H9 (cell line): ENCODE data around the gene MERTK. TPM values are rescaled to one million over a fixed set of nuclear protein-coding genes. Genes with fewer than 3 reads are reported as not detected.

Source experiments
- DNase-seq: peaks from one replicate; pipeline ENCODE4 v3.0.0-alpha.2; 2017
- H2AFZ ChIP-seq: one replicate; pipeline ENCODE4 v1.6.1; 2013; ENCODE audit warnings: mild to moderate bottlenecking, low read length, control low read depth, moderate library complexity
- H2AK5ac ChIP-seq: 2 replicates; pipeline ENCODE4 v1.6.1; 2013; ENCODE audit warnings: low read length, control low read depth, mixed read lengths; ENCODE audit not compliant: insufficient read length
- H2BK120ac ChIP-seq: one replicate; pipeline ENCODE4 v1.6.1; 2013; ENCODE audit warnings: low read depth, mild to moderate bottlenecking, low read length, control low read depth, inconsistent platforms; ENCODE audit not compliant: poor library complexity, severe bottlenecking
- H2BK12ac ChIP-seq: 2 replicates; pipeline ENCODE4 v1.6.1; 2013; ENCODE audit warnings: low read length, control low read depth, mixed read lengths, low read depth; ENCODE audit not compliant: insufficient read length
- H2BK15ac ChIP-seq: 2 replicates; pipeline ENCODE4 v1.6.1; 2013; ENCODE audit warnings: low read depth, low read length, control low read depth
- H2BK20ac ChIP-seq: one replicate; pipeline ENCODE4 v1.6.1; 2013; ENCODE audit warnings: low read depth, mild to moderate bottlenecking, low read length, control low read depth, inconsistent platforms; ENCODE audit not compliant: poor library complexity, severe bottlenecking
- H2BK5ac ChIP-seq: 2 replicates; pipeline ENCODE4 v1.6.1; 2013; ENCODE audit warnings: low read length, control low read depth, mixed read lengths; ENCODE audit not compliant: insufficient read length
- H3K14ac ChIP-seq: 2 replicates; pipeline ENCODE4 v1.6.1; 2013; ENCODE audit warnings: low read length, control low read depth; ENCODE audit not compliant: insufficient read depth
- H3K18ac ChIP-seq: 2 replicates; pipeline ENCODE4 v1.6.1; 2013; ENCODE audit warnings: low read depth, mild to moderate bottlenecking, mixed read lengths, low read length, control low read depth; ENCODE audit not compliant: insufficient read length
- H3K23ac ChIP-seq: 2 replicates; pipeline ENCODE4 v1.6.1; 2013; ENCODE audit warnings: low read length, control low read depth, mixed read lengths, low read depth; ENCODE audit not compliant: insufficient read length
- H3K23me2 ChIP-seq: 2 replicates; pipeline ENCODE4 v1.6.1; 2013; ENCODE audit warnings: low read depth, mild to moderate bottlenecking, mixed read lengths, low read length, control low read depth; ENCODE audit not compliant: insufficient read length, poor library complexity, severe bottlenecking
- H3K27ac ChIP-seq: 2 replicates; pipeline ENCODE4 v1.5.1; 2013; ENCODE audit warnings: low read length, control low read depth, mixed read lengths, low read depth; ENCODE audit not compliant: insufficient read length
- H3K27me3 ChIP-seq: 2 replicates; pipeline ENCODE4 v1.6.1; 2013; ENCODE audit warnings: low read length, control low read depth, inconsistent platforms; ENCODE audit not compliant: insufficient read depth
- H3K4ac ChIP-seq: 2 replicates; pipeline ENCODE4 v1.6.1; 2013; ENCODE audit warnings: low read depth, mild to moderate bottlenecking, control low read depth, inconsistent platforms, low read length, moderate library complexity
- H3K4me1 ChIP-seq: 2 replicates; pipeline ENCODE4 v1.6.1; 2013; ENCODE audit warnings: low read length, control low read depth, inconsistent platforms; ENCODE audit not compliant: insufficient read depth
- H3K4me2 ChIP-seq: 2 replicates; pipeline ENCODE4 v1.6.1; 2013; ENCODE audit warnings: low read length, control low read depth, mixed read lengths; ENCODE audit not compliant: insufficient read length, insufficient read depth
- H3K56ac ChIP-seq: 2 replicates; pipeline ENCODE4 v1.6.1; 2013; ENCODE audit warnings: low read depth, mild to moderate bottlenecking, mixed read lengths, low read length, control low read depth; ENCODE audit not compliant: insufficient read length
- H3K79me1 ChIP-seq: 2 replicates; pipeline ENCODE4 v1.6.1; 2013; ENCODE audit warnings: low read depth, mild to moderate bottlenecking, moderate library complexity, low read length, control low read depth, inconsistent platforms; ENCODE audit not compliant: insufficient read depth, poor library complexity, severe bottlenecking
- H3K79me2 ChIP-seq: 2 replicates; pipeline ENCODE4 v1.6.1; 2013; ENCODE audit warnings: low read length, control low read depth, inconsistent platforms; ENCODE audit not compliant: insufficient read depth
- H3K9ac ChIP-seq: 2 replicates; pipeline ENCODE4 v1.6.1; 2013; ENCODE audit warnings: low read length, control low read depth, mixed read lengths; ENCODE audit not compliant: insufficient read length; ENCODE audit errors: extremely low read depth
- H3K9me3 ChIP-seq: one replicate; pipeline ENCODE4 v1.6.1; 2013; ENCODE audit warnings: low read depth, low read length, inconsistent platforms; ENCODE audit not compliant: control insufficient read depth
- H3T11ph ChIP-seq: one replicate; pipeline ENCODE4 v1.6.1; 2013; ENCODE audit warnings: mild to moderate bottlenecking, low read length, control low read depth, inconsistent platforms
- H4K20me1 ChIP-seq: one replicate; pipeline ENCODE4 v1.6.1; 2013; ENCODE audit not compliant: control insufficient read depth, insufficient read length, insufficient read depth
- H4K5ac ChIP-seq: 2 replicates; pipeline ENCODE4 v1.6.1; 2013; ENCODE audit warnings: low read depth, mild to moderate bottlenecking, mixed read lengths, low read length, control low read depth; ENCODE audit not compliant: insufficient read length
- H4K8ac ChIP-seq: replicated peaks from 2 replicates; pipeline ENCODE4 v1.6.1; 2013; ENCODE audit warnings: low read length, control low read depth, mixed read lengths, low read depth; ENCODE audit not compliant: insufficient read length
- H4K91ac ChIP-seq: 2 replicates; pipeline ENCODE4 v1.6.1; 2013; ENCODE audit warnings: low read depth, mild to moderate bottlenecking, moderate library complexity, mixed read lengths, low read length, control low read depth; ENCODE audit not compliant: insufficient read length
- H3K27ac Mint-ChIP-seq, 3 experiments: 2 replicates in 2 of 3; 3 replicates in 1 of 3; pipeline ENCODE4 v1.8.0; 2020 to 2021; ENCODE audit warnings: mixed read lengths in 3 of 3, mild to moderate bottlenecking in 1 of 3, moderate library complexity in 1 of 3
- H3K27me3 Mint-ChIP-seq: 2 replicates; pipeline ENCODE4 v1.8.0; 2021; ENCODE audit warnings: low read depth, mild to moderate bottlenecking, moderate library complexity, mixed read lengths
- H3K36me3 Mint-ChIP-seq, 3 experiments: 2 replicates in 2 of 3; 3 replicates in 1 of 3; pipeline ENCODE4 v1.8.0; 2020 to 2021; ENCODE audit warnings: low read depth in 3 of 3, mixed read lengths in 3 of 3; ENCODE audit not compliant: insufficient read depth in 1 of 3
- H3K4me1 Mint-ChIP-seq, 2 experiments: 2 replicates each; pipeline ENCODE4 v1.8.0; 2020; ENCODE audit warnings: mixed read lengths in 2 of 2
- H3K4me3 Mint-ChIP-seq, 2 experiments: 2 replicates in 1 of 2; 3 replicates in 1 of 2; pipeline ENCODE4 v1.8.0; 2020 to 2021; ENCODE audit warnings: mild to moderate bottlenecking in 2 of 2, mixed read lengths in 2 of 2, moderate library complexity in 1 of 2
- H3K9me3 Mint-ChIP-seq, 2 experiments: 2 replicates in 1 of 2; 3 replicates in 1 of 2; pipeline ENCODE4 v1.8.0; 2020; ENCODE audit warnings: mild to moderate bottlenecking in 2 of 2, mixed read lengths in 2 of 2, moderate library complexity in 1 of 2
- WGBS: extraction: QIAGEN DNeasy Blood & Tissue Kit; methylation state at CpG from one replicate; pipeline ENCODE4 v1.1.7; 2013; ENCODE audit warnings: missing lambda C conversion rate, low lambda C conversion rate, mixed read lengths; ENCODE audit not compliant: insufficient read length; ENCODE audit errors: extremely low coverage; 5-methylcytosine and 5-hydroxymethylcytosine counted together
- total RNA-seq: library from RNA; stranded (reverse); gene quantifications from 2 replicates; pipeline ENCODE4 v1.2.1, GENCODE V29; 2021
- TF ChIP-seq, protein P1 (sequence below): fragments of 200-600 bp; sonication (generic); conservative IDR thresholded peaks from 3 replicates; pipeline ENCODE4 v1.8.0; 2021; ENCODE audit warnings: antibody characterized with exemption, mild to moderate bottlenecking

MERTK gene
- total RNA-seq, 1 experiment from 2014 or later: 4.8 TPM

DNA sequence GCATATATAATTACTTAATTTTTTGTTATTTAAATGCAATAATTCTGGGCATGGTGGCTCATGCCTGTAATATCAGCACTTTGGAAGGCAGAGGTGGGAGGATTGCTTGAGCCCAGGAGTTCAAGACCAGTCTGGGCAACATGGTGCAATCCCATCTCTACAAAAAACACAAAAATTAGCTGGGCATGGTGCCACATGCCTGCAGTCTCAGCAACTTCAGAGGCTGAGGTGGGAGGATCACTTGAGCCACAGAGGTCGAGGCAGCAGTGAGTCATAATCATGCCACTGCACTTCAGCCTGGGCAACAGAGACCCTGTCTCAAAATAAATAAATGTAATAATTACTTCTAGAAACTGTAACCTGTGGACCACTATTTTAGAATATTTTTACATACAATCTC is 135.2 kb downstream of the MERTK start:
- Mint-ChIP-seq H3K27me3 (no peaks in the 10 kb centered on the region), H3K4me1 (peaks cover 20 to 25% of the 10 kb centered on the region in 2 experiments), H3K4me3 (no peak overlapping the region), H3K36me3 (peaks cover 0 to 13% (median 0%) of the 10 kb centered on the region in 3 experiments; a peak in 5 of 7 replicates), H3K27ac (no peak overlapping the region), H3K9me3 (peaks cover 2 to 7% of the 10 kb centered on the region in 2 experiments; a peak in 2 of 5 replicates)
- Histone ChIP-seq H2AFZ (no peak overlapping the region), H2BK120ac (no peak overlapping the region), H2BK20ac (no peak overlapping the region), H3K14ac (no peak overlapping the region), H4K91ac (no peak overlapping the region), H4K5ac (no peak overlapping the region), H2BK12ac (no peak overlapping the region), H4K8ac (no peak overlapping the region), H3T11ph (no peak overlapping the region), H3K4me1 (no peaks in the 10 kb centered on the region), H3K56ac (no peak overlapping the region), H3K23me2 (no peaks in the 10 kb centered on the region), H3K18ac (no peak overlapping the region), H3K9ac (no peak overlapping the region), H2AK5ac (no peak overlapping the region), H3K27me3 (no peaks in the 10 kb centered on the region), H3K9me3 (no peaks in the 10 kb centered on the region), H3K79me1 (no peaks in the 10 kb centered on the region), H2BK15ac (no peak overlapping the region), H3K23ac (no peak overlapping the region), H3K27ac (no peak overlapping the region), H4K20me1 (no peaks in the 10 kb centered on the region), H3K79me2 (no peaks in the 10 kb centered on the region), H3K4me2 (no peak overlapping the region), H2BK5ac (no peak overlapping the region), H3K4ac (no peak overlapping the region)
- WGBS: no CpG with 5 or more reads among the region's 1 CpG
- DNase-seq: no peak
- TF ChIP-seq, protein P1, sequence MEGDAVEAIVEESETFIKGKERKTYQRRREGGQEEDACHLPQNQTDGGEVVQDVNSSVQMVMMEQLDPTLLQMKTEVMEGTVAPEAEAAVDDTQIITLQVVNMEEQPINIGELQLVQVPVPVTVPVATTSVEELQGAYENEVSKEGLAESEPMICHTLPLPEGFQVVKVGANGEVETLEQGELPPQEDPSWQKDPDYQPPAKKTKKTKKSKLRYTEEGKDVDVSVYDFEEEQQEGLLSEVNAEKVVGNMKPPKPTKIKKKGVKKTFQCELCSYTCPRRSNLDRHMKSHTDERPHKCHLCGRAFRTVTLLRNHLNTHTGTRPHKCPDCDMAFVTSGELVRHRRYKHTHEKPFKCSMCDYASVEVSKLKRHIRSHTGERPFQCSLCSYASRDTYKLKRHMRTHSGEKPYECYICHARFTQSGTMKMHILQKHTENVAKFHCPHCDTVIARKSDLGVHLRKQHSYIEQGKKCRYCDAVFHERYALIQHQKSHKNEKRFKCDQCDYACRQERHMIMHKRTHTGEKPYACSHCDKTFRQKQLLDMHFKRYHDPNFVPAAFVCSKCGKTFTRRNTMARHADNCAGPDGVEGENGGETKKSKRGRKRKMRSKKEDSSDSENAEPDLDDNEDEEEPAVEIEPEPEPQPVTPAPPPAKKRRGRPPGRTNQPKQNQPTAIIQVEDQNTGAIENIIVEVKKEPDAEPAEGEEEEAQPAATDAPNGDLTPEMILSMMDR: no peak
